ENCODE measurements around the gene ANP32A.

The ANP32A gene

DNA sequence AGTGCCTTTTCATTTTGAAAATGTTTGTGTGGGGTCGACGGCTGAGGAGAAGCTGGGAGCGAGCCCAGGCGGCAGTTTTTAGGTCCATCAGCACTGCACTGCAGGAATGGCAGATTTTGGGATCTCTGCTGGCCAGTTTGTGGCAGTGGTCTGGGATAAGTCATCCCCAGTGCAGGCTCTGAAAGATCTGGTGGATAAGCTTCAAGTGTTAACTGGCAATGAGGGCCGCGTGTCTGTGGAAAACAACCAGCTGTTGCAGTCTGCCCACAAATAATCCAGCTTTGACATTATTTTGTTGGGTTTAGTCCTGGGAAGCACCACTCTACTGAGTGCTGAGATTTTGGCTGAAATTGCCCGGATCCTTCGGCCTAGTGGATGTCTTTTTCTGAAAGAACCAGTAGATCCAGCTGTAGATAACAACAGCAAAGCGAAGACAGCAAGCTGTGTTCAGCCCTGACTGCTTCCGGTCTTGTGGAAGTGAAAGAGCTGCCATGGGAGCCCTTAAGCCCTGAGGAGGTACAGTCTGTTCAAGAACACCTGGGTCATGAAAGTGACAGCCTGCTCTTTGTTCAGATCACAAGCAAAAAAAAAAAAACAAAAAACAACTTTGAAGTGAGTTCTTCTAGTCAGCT is 13.1 kb upstream of the ANP32A start:
- in situ Hi-C loops (cut with HindIII; ENCODE audit: low sequenced_read_pairs) = no loop called here
- TF ChIP-seq, protein P1, sequence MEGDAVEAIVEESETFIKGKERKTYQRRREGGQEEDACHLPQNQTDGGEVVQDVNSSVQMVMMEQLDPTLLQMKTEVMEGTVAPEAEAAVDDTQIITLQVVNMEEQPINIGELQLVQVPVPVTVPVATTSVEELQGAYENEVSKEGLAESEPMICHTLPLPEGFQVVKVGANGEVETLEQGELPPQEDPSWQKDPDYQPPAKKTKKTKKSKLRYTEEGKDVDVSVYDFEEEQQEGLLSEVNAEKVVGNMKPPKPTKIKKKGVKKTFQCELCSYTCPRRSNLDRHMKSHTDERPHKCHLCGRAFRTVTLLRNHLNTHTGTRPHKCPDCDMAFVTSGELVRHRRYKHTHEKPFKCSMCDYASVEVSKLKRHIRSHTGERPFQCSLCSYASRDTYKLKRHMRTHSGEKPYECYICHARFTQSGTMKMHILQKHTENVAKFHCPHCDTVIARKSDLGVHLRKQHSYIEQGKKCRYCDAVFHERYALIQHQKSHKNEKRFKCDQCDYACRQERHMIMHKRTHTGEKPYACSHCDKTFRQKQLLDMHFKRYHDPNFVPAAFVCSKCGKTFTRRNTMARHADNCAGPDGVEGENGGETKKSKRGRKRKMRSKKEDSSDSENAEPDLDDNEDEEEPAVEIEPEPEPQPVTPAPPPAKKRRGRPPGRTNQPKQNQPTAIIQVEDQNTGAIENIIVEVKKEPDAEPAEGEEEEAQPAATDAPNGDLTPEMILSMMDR (IDR thresholded peaks at IDR 0.05; ENCODE audit: low read depth, low read length) = no peak
- no peak overlapping the region for H3K4me3 ChIP-seq (ENCODE audit: low read depth, low read length)
- no peak for DNase-seq (ENCODE audit: low read depth, low spot score)

GRCh38 chr15:68830141-68830785 is 9.6 kb upstream of the ANP32A start:
- H3K4me3 ChIP-seq (ENCODE audit: low read depth, low read length) = no peak overlapping the region
- TF ChIP-seq, protein P1 (IDR thresholded peaks at IDR 0.05; ENCODE audit: low read depth, low read length) = no peak
- in situ Hi-C loops (cut with HindIII; ENCODE audit: low sequenced_read_pairs) = no loop called here
- DNase-seq (ENCODE audit: low read depth, low spot score) = no peak

- in situ Hi-C loops (cut with HindIII; ENCODE audit: low sequenced_read_pairs) = no loop called here
- DNase-seq (ENCODE audit: low read depth, low spot score) = no peak
- TF ChIP-seq, protein P1 (IDR thresholded peaks at IDR 0.05; ENCODE audit: low read depth, low read length) = peak; percentile 53
- H3K4me3 ChIP-seq (ENCODE audit: low read depth, low read length) = no peak overlapping the region
Measured at GRCh38 chr15:68829068-68829467, 8.4 kb upstream of the ANP32A start.

DNA sequence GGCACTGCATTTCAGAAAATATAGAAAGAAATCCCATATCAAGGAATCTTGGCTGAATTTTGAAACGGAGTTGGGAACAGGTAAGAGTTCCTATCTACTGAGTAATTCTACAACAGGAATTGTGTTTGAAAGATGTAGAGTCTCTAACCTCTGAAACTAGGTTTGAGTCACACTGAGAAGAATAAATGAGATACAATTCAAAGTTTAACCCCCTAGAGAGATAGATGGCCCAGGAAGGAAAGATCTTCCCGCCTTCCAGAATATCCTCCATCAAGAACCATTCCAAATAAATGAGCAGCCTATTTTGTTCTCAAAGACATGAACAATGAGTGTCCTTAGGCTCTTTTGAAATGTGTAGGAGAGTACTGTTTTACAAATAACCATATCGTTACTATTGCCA is 2.9 kb upstream of the ANP32A start:
- in situ Hi-C loops (cut with HindIII; ENCODE audit: low sequenced_read_pairs) = no loop called here
- TF ChIP-seq, protein P1 (IDR thresholded peaks at IDR 0.05; ENCODE audit: low read depth, low read length) = no peak
- DNase-seq (ENCODE audit: low read depth, low spot score) = no peak
- H3K4me3 ChIP-seq (ENCODE audit: low read depth, low read length) = no peak overlapping the region

DNA sequence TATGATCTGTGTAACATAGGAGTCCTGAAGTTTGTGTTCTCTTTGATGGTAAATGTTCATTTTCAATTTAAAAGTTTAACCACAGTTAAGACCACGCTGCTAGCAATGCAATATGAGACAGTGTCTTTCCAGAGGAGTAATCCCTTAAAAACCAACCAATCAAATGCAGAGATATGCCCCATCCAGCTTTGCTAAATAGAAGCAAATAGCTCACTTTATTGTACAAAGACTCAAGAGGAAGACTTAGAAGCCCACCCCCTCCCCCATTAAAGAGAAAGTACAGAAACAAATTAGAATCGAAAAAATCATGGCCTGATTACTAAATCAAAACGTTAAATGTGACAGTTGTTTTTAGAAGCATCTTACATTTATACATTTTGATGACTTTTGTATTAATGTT is 2.1 kb upstream of the ANP32A start:
- H3K4me3 ChIP-seq (ENCODE audit: low read depth, low read length) = no peak overlapping the region
- TF ChIP-seq, protein P1 (IDR thresholded peaks at IDR 0.05; ENCODE audit: low read depth, low read length) = no peak
- in situ Hi-C loops (cut with HindIII; ENCODE audit: low sequenced_read_pairs) = no loop called here
- no peak for DNase-seq (ENCODE audit: low read depth, low spot score)

- TF ChIP-seq, protein P1 (IDR thresholded peaks at IDR 0.05; ENCODE audit: low read depth, low read length) = no peak
- peak overlapping the region; percentile 94 for H3K4me3 ChIP-seq (ENCODE audit: low read depth, low read length)
- in situ Hi-C loops (cut with HindIII; ENCODE audit: low sequenced_read_pairs) = no loop called here
- no peak for DNase-seq (ENCODE audit: low read depth, low spot score)
Measured at GRCh38 chr15:68821841-68822381, 1.2 kb upstream of the ANP32A start.

Measured in astrocyte of the spinal cord (primary cell).